Ramos (cell line): ENCODE results near the gene SMC1A.

ENCODE experiments used
- in situ Hi-C: fragments of 300-500 bp; cut with MboI; formaldehyde crosslinking; loops from one replicate; pipeline ENCODE4 v1.14.3; 2022; ENCODE audit warnings: low sequenced_read_pairs; ENCODE audit not compliant: unreplicated experiment

Gene SMC1A

GRCh38 chrX:53357799-53358530 is 64.5 kb downstream of the SMC1A start:
- in situ Hi-C loops = no loop called here

GRCh38 chrX:53356186-53356585 is 66.3 kb downstream of the SMC1A start:
- in situ Hi-C loops = no loop called here

DNA sequence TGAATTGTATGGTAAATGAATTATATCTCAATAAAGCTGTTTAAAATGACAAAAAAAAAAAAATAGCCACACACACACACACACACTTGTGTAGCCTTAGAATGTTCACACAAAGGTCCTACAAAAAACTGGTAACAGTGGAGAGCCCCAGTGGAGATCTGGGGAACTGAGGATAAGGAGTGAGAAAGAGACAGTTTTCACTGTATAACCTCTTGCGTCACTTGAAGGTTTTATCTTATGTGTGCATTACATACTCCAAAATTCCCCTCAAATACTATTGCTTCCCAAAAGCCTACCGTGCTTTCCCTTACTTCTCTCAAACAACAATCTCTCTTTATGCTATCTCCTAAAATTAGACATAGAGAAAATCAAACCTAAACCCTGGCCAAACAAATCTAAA is 67.8 kb downstream of the SMC1A start:
- in situ Hi-C loops = no loop called here

- in situ Hi-C loops = no loop called here
Measured at GRCh38 chrX:53347948-53348347, 74.5 kb downstream of the SMC1A start.

GRCh38 chrX:53340852-53341645 is 81.4 kb downstream of the SMC1A start:
- in situ Hi-C loops = no loop called here

DNA sequence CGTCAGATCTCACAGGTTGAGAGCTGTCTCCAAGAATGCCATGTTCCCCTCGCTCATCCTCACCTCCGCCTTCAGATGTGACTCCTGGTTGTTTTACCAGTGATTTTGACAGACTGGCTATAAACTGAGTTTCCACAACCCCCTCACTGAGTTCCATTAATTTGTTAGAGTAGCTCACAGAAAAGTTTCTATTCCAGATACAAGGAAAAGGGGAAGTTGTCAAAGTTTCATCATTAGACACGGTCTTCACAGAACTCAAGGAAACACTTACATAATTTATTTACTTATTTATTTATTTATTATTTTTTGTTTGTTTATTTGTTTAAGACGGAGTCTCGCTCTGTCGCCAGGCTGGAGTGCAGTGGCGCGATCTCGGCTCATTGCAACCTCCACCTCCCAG is 85.4 kb downstream of the SMC1A start:
- in situ Hi-C loops = no loop called here

GRCh38 chrX:53333853-53334252 is 88.6 kb downstream of the SMC1A start:
- in situ Hi-C loops = no loop called here

- in situ Hi-C loops = no loop called here
Measured at GRCh38 chrX:53332204-53332603, 90.2 kb downstream of the SMC1A start.

GRCh38 chrX:53330331-53330730 is 92.1 kb downstream of the SMC1A start:
- in situ Hi-C loops = no loop called here

- in situ Hi-C loops = no loop called here
Measured at GRCh38 chrX:53324803-53325202, 97.7 kb downstream of the SMC1A start.
